ENCODE measurements around the gene CCDC167. TPM values are rescaled to one million over a fixed set of nuclear protein-coding genes. Genes with fewer than 3 reads are reported as not detected.

The CCDC167 gene
- total RNA-seq, 1 experiment from 2014 or later: 27.8 TPM

- Histone ChIP-seq H3K4me2 (ENCODE audit: low read length) (no peak overlapping the region), H3K27me3 (ENCODE audit: insufficient read depth, low read length) (no peaks in the 10 kb centered on the region), H2AFZ (ENCODE audit: low read depth, low read length, poor library complexity, severe bottlenecking) (no peak overlapping the region), H3K4me3 (replicated peaks in 1 of 2; ENCODE audit: low read depth in 1 of 2, low read length in 2 of 2) (no peak overlapping the region), H3K79me2 (ENCODE audit: insufficient read depth, low read length) (no peaks in the 10 kb centered on the region; the same call in 1 of the 2 replicates), H3K9me2 (ENCODE audit: insufficient read depth) (no peaks in the 10 kb centered on the region), H3K9me3 (ENCODE audit: control insufficient read depth in 1 of 2, insufficient read depth in 1 of 2, low read depth in 1 of 2, low read length in 2 of 2) (no peaks in the 10 kb centered on the region), H3K27ac (ENCODE audit: low read depth, low read length) (no peak overlapping the region), H3K36me3 (ENCODE audit: control insufficient read depth in 1 of 2, insufficient read depth in 2 of 2, low read length in 2 of 2) (no peaks in the 10 kb centered on the region), H3K9ac (ENCODE audit: low read length) (no peak overlapping the region), H3K4me1 (ENCODE audit: control insufficient read depth in 1 of 2, insufficient read depth in 2 of 2, low read length in 2 of 2) (no peaks in the 10 kb centered on the region), H4K20me1 (ENCODE audit: insufficient read depth) (no peaks in the 10 kb centered on the region)
- ChIA-PET POLR2A (no interaction called here), CTCF (no interaction called here), RAD21 (ENCODE audit: low non-redundant PET in 1 of 2, low total read pairs in 2 of 2, uncharacterized antibody in 2 of 2, unreplicated experiment in 2 of 2) (no interaction called here)
- DNase-seq (ENCODE audit: low read depth, low spot score) (no peak), ATAC-seq (no peak)
- no TSS peak for BruUV-seq (replicated peaks)
- intact Hi-C loops (cut with micrococcal nuclease): no loop called here
- no peak for TF ChIP-seq SRF (IDR thresholded peaks at IDR 0.05; ENCODE audit: low read depth)
- TF ChIP-seq CTCF (IDR thresholded peaks at IDR 0.05 in 2 of 3, conservative IDR thresholded peaks at IDR 0.05 in 1 of 3; ENCODE audit: borderline replicate concordance in 1 of 3, insufficient read depth in 1 of 3, low read depth in 2 of 3, low read length in 2 of 3): no peak
- TF ChIP-seq ZNF274 (IDR thresholded peaks at IDR 0.05; ENCODE audit: low read depth, low read length): no peak
- TF ChIP-seq ZBTB33 (IDR thresholded peaks at IDR 0.05; ENCODE audit: extremely low read depth, insufficient replicate concordance, low read length): no peak
- TF ChIP-seq ELF1 (IDR thresholded peaks at IDR 0.05; ENCODE audit: borderline replicate concordance, low read depth): no peak
- no peak for TF ChIP-seq EGR1 (IDR thresholded peaks at IDR 0.05; ENCODE audit: low read depth)
- no peak for TF ChIP-seq SIN3A (IDR thresholded peaks at IDR 0.05; ENCODE audit: low read depth)
- no peak for TF ChIP-seq MAX (IDR thresholded peaks at IDR 0.05)
- TF ChIP-seq CEBPB (IDR thresholded peaks at IDR 0.05; ENCODE audit: low read depth): no peak
- TF ChIP-seq JUND (IDR thresholded peaks at IDR 0.05): no peak
These were observed 9.0 kb downstream of the CCDC167 start for GRCh38 chr6:37490536-37491170.
